NB4 (cell line): ENCODE measurements around the gene CPD.

Source experiments
- MYC ChIP-seq: IDR thresholded peaks from 2 replicates; pipeline ENCODE4 v1.6.1; 2011; ENCODE audit warnings: low read depth, low read length
- POLR2A ChIP-seq: IDR thresholded peaks from 2 replicates; pipeline ENCODE4 v1.6.1; 2011; ENCODE audit warnings: mild to moderate bottlenecking; ENCODE audit not compliant: insufficient read length; ENCODE audit errors: extremely low read depth
- TF ChIP-seq, protein P1 (sequence below): IDR thresholded peaks from 2 replicates; pipeline ENCODE4 v1.6.1; 2011; ENCODE audit warnings: low read depth, low read length
- TF ChIP-seq, protein P2 (sequence below): IDR thresholded peaks from one replicate; pipeline ENCODE4 v1.5.1; 2012; ENCODE audit warnings: low read depth, low read length

DNA sequence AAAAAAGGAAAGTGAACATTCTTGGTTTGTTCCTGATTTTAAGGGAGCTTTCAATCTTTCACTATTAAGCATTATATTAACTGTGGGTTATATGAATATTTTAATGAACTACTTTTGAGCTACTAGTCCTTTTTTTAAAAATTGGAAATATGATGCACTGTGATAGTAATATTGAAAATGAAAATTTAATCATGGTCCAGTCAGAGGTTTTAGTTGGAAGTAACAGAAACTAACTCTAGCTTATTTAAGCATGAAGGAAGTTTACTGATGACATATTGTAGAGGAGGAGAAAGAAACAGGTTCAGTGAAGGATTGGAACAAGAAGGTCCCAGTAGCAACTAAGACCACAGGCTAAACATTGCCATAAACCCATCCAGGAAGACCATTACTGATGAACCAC is 24.0 kb upstream of the CPD start:
- TF ChIP-seq, protein P1, sequence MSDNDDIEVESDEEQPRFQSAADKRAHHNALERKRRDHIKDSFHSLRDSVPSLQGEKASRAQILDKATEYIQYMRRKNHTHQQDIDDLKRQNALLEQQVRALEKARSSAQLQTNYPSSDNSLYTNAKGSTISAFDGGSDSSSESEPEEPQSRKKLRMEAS: no peak
- no peak for TF ChIP-seq POLR2A
- TF ChIP-seq, protein P2, sequence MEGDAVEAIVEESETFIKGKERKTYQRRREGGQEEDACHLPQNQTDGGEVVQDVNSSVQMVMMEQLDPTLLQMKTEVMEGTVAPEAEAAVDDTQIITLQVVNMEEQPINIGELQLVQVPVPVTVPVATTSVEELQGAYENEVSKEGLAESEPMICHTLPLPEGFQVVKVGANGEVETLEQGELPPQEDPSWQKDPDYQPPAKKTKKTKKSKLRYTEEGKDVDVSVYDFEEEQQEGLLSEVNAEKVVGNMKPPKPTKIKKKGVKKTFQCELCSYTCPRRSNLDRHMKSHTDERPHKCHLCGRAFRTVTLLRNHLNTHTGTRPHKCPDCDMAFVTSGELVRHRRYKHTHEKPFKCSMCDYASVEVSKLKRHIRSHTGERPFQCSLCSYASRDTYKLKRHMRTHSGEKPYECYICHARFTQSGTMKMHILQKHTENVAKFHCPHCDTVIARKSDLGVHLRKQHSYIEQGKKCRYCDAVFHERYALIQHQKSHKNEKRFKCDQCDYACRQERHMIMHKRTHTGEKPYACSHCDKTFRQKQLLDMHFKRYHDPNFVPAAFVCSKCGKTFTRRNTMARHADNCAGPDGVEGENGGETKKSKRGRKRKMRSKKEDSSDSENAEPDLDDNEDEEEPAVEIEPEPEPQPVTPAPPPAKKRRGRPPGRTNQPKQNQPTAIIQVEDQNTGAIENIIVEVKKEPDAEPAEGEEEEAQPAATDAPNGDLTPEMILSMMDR: no peak
- no peak for TF ChIP-seq MYC
